Spinal cord (tissue), 10 donors: Measurements from ENCODE around the gene TCEANC. TPM values are rescaled to one million over a fixed set of nuclear protein-coding genes. Genes with fewer than 3 reads are reported as not detected.
"Not testable (repeated sequence)": the region's sequence is repeated elsewhere in the genome, so short reads cannot be mapped to it uniquely, and the experiment has no call there.

Experiments
- DNase-seq, 6 donors: peaks; one replicate each; pipeline versions ENCODE4 v3.0.0 to v3.0.0-alpha.2; 2013 to 2015; ENCODE audit warnings: low spot score in 6 of 6, low read depth in 4 of 6
- H3K27ac ChIP-seq: one replicate; pipeline ENCODE4 v1.5.1; 2013; ENCODE audit warnings: low read depth, low read length, control low read depth
- H3K27me3 ChIP-seq: one replicate; pipeline ENCODE4 v1.6.1; 2013; ENCODE audit warnings: low read length; ENCODE audit not compliant: control insufficient read depth, insufficient read depth
- H3K36me3 ChIP-seq: one replicate; pipeline ENCODE4 v1.6.1; 2013; ENCODE audit warnings: low read length; ENCODE audit not compliant: control insufficient read depth, insufficient read depth
- H3K4me1 ChIP-seq: one replicate; pipeline ENCODE4 v1.6.1; 2013; ENCODE audit warnings: low read length; ENCODE audit not compliant: control insufficient read depth, insufficient read depth
- H3K4me3 ChIP-seq: one replicate; pipeline ENCODE4 v1.5.1; 2013; ENCODE audit warnings: low read depth, low read length, control low read depth
- H3K9me3 ChIP-seq: one replicate; pipeline ENCODE4 v1.6.1; 2013; ENCODE audit warnings: low read length; ENCODE audit not compliant: control insufficient read depth, insufficient read depth
- WGBS: methylation state at CpG from one replicate; pipeline ENCODE4 v1.1.5; 2013; ENCODE audit warnings: missing lambda C conversion rate; ENCODE audit not compliant: insufficient coverage; 5-methylcytosine and 5-hydroxymethylcytosine counted together
- long read RNA-seq, 4 donors: transcript quantifications; one replicate each; lab custom pipeline, GENCODE V29; 2026
- polyA plus RNA-seq, 2 donors: library from polyadenylated mRNA; unstranded; fragments of 120-200 nt; gene quantifications; one replicate each; pipeline ENCODE4 v1.2.1, GENCODE V29; 2013; ENCODE audit not compliant: insufficient read length in 2 of 2
- total RNA-seq, 2 donors: library from RNA; depleted of rRNA in 1 of 2; stranded (reverse); fragments of 120-200 nt in 1 of 2; fragments of >200 nt in 1 of 2; gene quantifications; one replicate each; pipeline versions ENCODE4 v1.2.3 to v1.2.4, GENCODE V29; 2013 to 2014
- donor health status: healthy.

Gene TCEANC, protein sequence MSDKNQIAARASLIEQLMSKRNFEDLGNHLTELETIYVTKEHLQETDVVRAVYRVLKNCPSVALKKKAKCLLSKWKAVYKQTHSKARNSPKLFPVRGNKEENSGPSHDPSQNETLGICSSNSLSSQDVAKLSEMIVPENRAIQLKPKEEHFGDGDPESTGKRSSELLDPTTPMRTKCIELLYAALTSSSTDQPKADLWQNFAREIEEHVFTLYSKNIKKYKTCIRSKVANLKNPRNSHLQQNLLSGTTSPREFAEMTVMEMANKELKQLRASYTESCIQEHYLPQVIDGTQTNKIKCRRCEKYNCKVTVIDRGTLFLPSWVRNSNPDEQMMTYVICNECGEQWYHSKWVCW
- total RNA-seq: 1 to 10 TPM; 8.2 to 9.6 TPM
- 1 to 10 TPM; 4.7 to 6.0 TPM for polyA plus RNA-seq
- long read RNA-seq, donor 1, partial matches to known transcripts: 0 of 2 reads
- long read RNA-seq, donor 1, other reads (novel, unspliced or antisense): 0 of 2 reads
- long read RNA-seq, donor 2: 0 reads
- long read RNA-seq, donor 3: 0 reads
- long read RNA-seq, donor 4: 0 reads

DNA sequence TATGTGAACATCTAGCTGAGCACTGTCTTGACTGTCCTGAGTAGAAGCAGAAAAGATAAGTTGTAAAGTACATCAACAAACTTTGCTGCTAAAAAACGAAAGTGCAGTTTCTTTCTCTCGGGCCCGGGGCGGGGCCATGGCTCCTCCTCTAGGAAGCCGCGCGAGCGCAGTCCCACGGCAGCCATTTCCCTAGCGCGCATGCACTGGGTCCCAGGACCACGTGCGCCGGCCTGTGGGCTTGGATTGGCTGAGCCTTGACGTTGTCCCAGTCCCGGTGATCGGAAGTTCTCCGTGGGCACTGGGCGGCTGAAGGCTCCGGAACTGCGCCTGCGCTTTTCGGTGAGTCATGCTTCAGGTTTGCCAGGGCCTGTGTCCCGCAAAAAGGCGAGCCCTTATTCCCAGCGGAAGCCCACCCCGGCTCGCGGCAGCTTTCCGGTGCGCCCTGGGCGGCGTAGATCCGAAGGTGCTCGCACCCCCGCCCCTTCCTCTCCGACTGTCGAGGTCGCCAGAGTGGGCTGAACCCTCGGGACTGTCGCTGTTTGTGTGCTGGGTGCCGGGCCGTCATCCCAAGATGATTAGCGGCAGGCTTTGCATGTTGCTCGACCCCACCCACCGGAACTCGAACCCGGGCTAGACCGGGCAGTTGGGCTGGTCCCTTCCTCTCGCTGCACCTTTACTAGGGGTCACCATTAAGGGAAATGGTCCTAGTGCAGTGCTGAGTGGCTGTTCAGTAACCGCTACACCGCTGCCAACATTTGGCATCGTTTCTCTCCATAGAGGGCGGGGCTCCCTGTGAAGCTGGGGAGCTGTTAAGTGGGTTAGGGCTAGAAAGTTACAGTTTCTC is at the start of gene TCEANC:
Gene TCEANC, plus strand, starts transcription at position 292 of the 844 bp plus-strand sequence. CDS start 9,368 bp downstream, outside the sequence.
- H3K4me3 ChIP-seq: peak within 1 kb of the TSS; percentile 70
- WGBS: 5% methylated on average over 53 of the region's 54 CpGs
- DNase-seq: peak; percentile 80 to 98 (median 88)
- peaks cover 9% of the 10 kb centered on the region for H3K4me1 ChIP-seq
- H3K27ac ChIP-seq: peak within 1 kb of the TSS; percentile 87
- H3K36me3 ChIP-seq: no peaks in the 10 kb centered on the region
- no peaks in the 10 kb centered on the region for H3K9me3 ChIP-seq
- H3K27me3 ChIP-seq: peaks cover 34% of the 10 kb centered on the region

DNA sequence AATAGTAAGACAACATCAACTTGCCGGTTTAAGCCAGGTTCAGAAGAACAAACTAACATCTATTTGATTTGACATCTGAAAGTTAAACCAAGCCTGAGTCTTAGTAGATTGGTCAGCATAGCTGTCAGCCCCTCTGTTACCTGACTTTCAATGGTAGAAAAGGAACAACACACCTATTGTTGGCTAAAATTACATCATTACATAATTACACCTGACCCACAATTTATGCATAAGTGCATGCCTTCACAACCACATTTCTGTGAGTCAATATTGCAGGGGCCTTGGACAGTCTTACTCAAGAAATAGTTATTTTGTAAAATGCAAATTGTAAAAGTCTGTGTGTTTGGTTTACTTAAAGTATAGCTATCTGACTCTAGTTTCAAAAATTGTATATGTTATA is 47.3 kb upstream of the TCEANC start:
- WGBS: no CpG with 5 or more reads among the region's 1 CpG
- H3K27me3 ChIP-seq: peaks cover 43% of the 10 kb centered on the region

DNA sequence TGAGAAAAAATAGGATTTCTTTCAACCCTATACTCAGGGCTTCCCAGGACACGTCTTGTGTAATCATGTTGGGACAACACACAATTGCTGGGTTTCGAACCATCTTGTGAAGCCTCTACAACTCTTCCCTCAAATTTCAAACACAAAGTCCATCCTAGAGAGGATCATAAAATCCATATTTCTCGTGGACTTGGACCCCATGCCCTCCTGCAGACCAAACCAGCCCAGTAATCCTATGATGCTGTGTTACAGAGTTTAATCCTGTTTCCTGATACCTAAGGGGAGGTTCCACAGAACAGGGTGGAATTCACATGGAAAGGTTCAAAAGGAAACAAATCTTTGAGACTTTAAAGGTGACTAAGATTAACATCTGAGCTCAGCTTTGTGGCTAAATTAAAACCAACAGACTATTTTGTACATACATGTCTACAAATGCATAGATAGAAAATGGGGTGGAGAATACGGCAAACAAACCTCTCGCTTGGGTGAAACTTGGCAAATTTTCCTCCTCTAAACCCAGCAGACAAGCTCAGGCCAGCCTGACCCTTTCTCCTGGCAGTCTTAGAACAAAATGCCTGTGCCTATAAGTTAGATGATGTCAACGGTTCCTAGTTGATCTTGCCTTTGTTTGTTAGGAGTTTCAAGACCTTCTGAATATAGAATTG is 45.5 kb upstream of the TCEANC start:
- H3K4me1 ChIP-seq: no peaks in the 10 kb centered on the region
- no peak overlapping the region for H3K27ac ChIP-seq
- H3K36me3 ChIP-seq: no peaks in the 10 kb centered on the region
- 80% methylated on average over 1 of the region's 6 CpGs for WGBS
- peaks cover 42% of the 10 kb centered on the region for H3K27me3 ChIP-seq
- no peak overlapping the region for H3K4me3 ChIP-seq
- no peak for DNase-seq
- H3K9me3 ChIP-seq: peaks cover 1% of the 10 kb centered on the region

More for the DNA sequence above, 47.3 kb upstream of the TCEANC start:
- DNase-seq: no peak
- Histone ChIP-seq H3K4me1 (no peaks in the 10 kb centered on the region), H3K36me3 (no peaks in the 10 kb centered on the region), H3K9me3 (no peaks in the 10 kb centered on the region), H3K27ac (no peak overlapping the region), H3K4me3 (no peak overlapping the region)

DNA sequence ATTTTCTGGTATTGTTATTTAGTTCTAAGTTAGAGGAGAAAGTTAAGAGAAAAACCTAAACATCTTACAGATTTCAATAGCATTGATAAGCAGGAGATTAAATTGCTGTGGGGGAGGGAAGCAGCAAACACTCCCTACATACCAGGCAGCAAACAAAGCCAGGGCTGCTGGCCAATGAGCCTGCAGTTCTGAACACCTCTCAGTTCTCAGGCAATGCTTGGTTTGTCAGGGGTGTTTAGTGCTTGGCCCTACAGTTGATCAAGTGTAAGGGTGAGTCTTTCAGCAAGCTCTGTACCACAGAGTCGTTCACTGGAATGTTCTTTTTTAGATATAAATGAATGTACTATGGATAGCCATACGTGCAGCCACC is 45.0 kb upstream of the TCEANC start:
- Histone ChIP-seq H3K27ac (no peak overlapping the region), H3K27me3 (peaks cover 37% of the 10 kb centered on the region), H3K36me3 (no peaks in the 10 kb centered on the region), H3K4me1 (no peaks in the 10 kb centered on the region), H3K9me3 (peaks cover 1% of the 10 kb centered on the region), H3K4me3 (no peak overlapping the region)
- WGBS: no CpG with 5 or more reads among the region's 2 CpGs
- no peak for DNase-seq

DNA sequence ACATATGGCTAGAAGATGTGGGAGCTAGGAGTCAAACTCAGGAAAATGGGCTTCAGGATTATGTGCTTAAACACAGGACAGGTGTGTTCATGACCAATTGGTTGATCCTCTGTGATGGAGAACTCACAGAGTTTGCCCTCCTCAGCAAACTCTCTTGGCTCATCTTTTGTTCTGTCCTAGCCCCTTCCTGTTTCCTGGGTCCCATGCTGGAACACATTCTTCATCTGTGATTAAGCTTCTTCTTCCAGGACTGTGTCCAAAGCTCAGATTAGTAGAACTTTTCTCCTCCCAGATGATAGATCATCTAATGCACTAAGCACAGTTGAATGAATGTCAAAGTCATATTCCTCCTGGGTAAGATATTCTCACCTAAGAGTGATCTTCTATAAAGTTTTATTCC is 38.8 kb upstream of the TCEANC start:
- Histone ChIP-seq H3K4me1 (no peaks in the 10 kb centered on the region), H3K4me3 (no peak overlapping the region), H3K36me3 (no peaks in the 10 kb centered on the region), H3K27ac (no peak overlapping the region), H3K27me3 (peaks cover 25% of the 10 kb centered on the region), H3K9me3 (peaks cover 1% of the 10 kb centered on the region)
- DNase-seq: no peak

DNA sequence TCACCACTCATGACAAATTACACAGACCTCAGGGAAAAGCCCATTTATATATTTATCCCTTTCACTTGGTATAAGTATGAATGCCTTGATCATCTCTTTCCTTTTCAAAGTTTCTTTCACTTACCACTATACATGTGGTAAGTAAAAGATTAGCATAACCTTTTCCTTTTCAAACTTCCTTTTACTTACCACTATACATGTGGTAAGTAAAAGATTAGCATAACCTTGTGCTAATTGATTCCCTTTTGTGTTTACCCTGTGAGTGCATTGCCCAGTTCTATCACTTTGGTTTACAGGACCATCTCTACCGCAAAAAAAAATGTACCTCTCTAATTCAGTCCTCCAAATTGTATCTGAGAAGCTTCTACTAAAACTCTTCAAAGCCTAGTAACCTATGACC is 32.7 kb upstream of the TCEANC start:
- Histone ChIP-seq H3K36me3 (no peaks in the 10 kb centered on the region), H3K4me1 (no peaks in the 10 kb centered on the region), H3K9me3 (no peaks in the 10 kb centered on the region), H3K27ac (no peak overlapping the region), H3K27me3 (peaks cover 27% of the 10 kb centered on the region), H3K4me3 (no peak overlapping the region)
- DNase-seq: no peak
- 0% methylated on average over 1 of the region's 1 CpG for WGBS

DNA sequence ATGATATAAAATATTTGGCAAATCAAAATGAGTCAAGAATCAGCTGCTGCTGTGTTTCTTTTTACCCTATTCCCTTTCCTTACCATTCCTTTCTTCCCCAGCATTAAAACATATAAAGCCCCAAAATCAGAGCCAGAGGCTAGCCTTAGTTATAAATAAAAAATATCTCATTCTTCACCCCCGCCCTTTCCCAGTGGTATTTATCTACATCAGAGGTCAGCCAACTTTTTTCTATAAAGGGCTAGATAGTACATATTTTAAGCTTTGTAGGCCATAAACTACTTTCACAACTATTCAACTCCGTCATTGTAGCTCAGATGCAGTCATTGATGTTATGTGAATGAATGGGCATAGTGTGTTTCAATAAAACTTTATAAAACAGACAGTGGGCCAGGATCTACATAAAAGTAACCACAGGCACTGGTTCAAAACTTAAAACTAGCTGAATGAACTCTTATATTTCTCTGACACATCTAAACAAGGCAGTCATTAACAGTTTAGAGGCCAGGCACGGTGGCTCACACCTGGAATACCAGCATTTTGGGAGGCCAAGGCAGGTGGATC is 30.5 kb upstream of the TCEANC start:
- Histone ChIP-seq H3K4me3 (no peak overlapping the region), H3K4me1 (no peaks in the 10 kb centered on the region), H3K36me3 (no peaks in the 10 kb centered on the region), H3K27ac (no peak overlapping the region), H3K9me3 (no peaks in the 10 kb centered on the region), H3K27me3 (peaks cover 35% of the 10 kb centered on the region)
- WGBS: 100% methylated on average over 1 of the region's 3 CpGs
- no peak for DNase-seq

DNA sequence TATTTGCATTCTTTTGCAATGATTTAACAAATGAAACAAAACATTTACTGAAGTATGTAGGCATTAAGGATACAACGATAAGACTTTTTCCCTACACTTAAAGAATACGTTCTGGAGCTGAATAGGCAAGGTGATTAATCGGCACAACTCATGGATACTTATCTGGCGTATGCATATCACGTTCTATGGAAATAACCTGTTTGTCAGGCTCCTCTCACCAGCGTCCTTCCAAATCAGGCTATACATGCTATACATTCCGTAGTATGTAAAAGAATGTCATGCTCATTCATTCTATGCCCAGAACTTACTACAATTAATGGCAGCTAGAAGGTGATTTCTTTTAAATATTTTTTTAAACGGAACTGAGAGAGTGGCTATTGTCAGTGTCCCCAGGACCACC is 25.6 kb upstream of the TCEANC start:
- peaks cover 34% of the 10 kb centered on the region for H3K27me3 ChIP-seq
- H3K4me3 ChIP-seq: no peak overlapping the region
- H3K4me1 ChIP-seq: no peaks in the 10 kb centered on the region
- peaks cover 9% of the 10 kb centered on the region for H3K9me3 ChIP-seq
- no peaks in the 10 kb centered on the region for H3K36me3 ChIP-seq
- no peak for DNase-seq
- whole genome bisulfite sequencing: 83% methylated on average over 3 of the region's 8 CpGs
- H3K27ac ChIP-seq: no peak overlapping the region

DNA sequence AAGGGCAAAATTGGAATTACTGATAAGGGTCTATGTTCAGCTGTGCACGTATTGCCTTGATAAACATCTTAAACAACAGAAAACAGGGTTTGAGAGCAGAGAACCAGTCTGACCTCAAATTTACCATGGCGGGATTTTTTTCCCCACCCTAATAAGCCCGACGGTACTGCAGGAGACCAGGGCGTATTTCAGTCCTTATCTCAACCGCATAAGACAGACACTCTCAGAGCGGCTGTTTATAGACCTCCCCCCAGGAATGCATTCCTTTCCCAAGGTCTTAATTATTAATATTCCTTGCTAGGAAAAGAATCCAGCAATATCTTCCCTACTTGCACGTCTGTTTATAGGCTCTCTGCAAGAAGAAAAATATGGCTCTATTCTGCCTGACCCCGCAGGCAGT is 15.7 kb upstream of the TCEANC start:
- not testable (repeated sequence) for H3K9me3 ChIP-seq, DNase-seq, H3K4me3 ChIP-seq, H3K27ac ChIP-seq, H3K4me1 ChIP-seq, H3K36me3 ChIP-seq
- WGBS: 76% methylated on average over 6 of the region's 9 CpGs
- H3K27me3 ChIP-seq: peaks cover 34% of the 10 kb centered on the region
